HEK293 (cell line): ENCODE results near the gene GSG1L.

Experiments used
- CTCF ChIA-PET: fragments of 350-600 bp; formaldehyde crosslinking; extraction: SDS; loops from one replicate; lab custom pipeline; 2021; ENCODE audit warnings: antibody characterized with exemption; lab: Yijun Ruan, JAX
- POLR2A ChIA-PET: fragments of 300-600 bp; formaldehyde crosslinking; extraction: SDS; loops from one replicate; lab custom pipeline; 2020; ENCODE audit warnings: antibody characterized with exemption, inconsistent platforms; lab: Yijun Ruan, JAX
- H3K27ac ChIP-seq: fragments of 200-500 bp; sonication (Bioruptor generic); 2 replicates; pipeline ENCODE4 v1.5.1; 2014; ENCODE audit warnings: low read depth, low read length, control low read depth, inconsistent platforms; ENCODE audit errors: extremely low read depth
- H3K36me3 ChIP-seq, 2 experiments: fragments of 200-500 bp in 1 of 2; sonication (Bioruptor generic) in 1 of 2; 1 replicate in 1 of 2; 2 replicates in 1 of 2; pipeline ENCODE4 v1.5.1; 2014 to 2017; ENCODE audit warnings: inconsistent platforms in 2 of 2, low read length in 2 of 2; ENCODE audit not compliant: control insufficient read depth in 2 of 2, insufficient read depth in 1 of 2
- H3K4me1 ChIP-seq: fragments of 200-500 bp; sonication (Bioruptor generic); 2 replicates; pipeline ENCODE4 v1.5.1; 2014; ENCODE audit warnings: mild to moderate bottlenecking, low read length, inconsistent platforms; ENCODE audit not compliant: control insufficient read depth, insufficient read depth
- H3K4me3 ChIP-seq: 2 replicates; pipeline ENCODE4 v1.5.1; 2011; ENCODE audit warnings: low read depth, mild to moderate bottlenecking, control low read depth, low read length, moderate library complexity
- H3K9me3 ChIP-seq: fragments of 200-500 bp; sonication (Bioruptor generic); 2 replicates; pipeline ENCODE4 v1.5.1; 2014; ENCODE audit warnings: low read depth, low read length, inconsistent platforms; ENCODE audit not compliant: control insufficient read depth, insufficient read depth
- AEBP2 ChIP-seq: fragments of 450-650 bp; formaldehyde crosslinking; IDR thresholded peaks from 2 replicates; pipeline ENCODE4 v1.5.1; 2016; ENCODE audit warnings: missing biosample characterization, missing genetic modification characterization, borderline replicate concordance
- GLI4 ChIP-seq: fragments of 450-650 bp; formaldehyde crosslinking; IDR thresholded peaks from 2 replicates; pipeline ENCODE4 v1.5.1; 2016; ENCODE audit warnings: missing biosample characterization, missing genetic modification characterization
- PRDM1 ChIP-seq: fragments of 450-650 bp; formaldehyde crosslinking; IDR thresholded peaks from 2 replicates; pipeline ENCODE4; 2016; ENCODE audit warnings: missing biosample characterization, missing genetic modification characterization
- SETDB1 ChIP-seq: IDR thresholded peaks from one replicate; pipeline ENCODE4 v1.6.1; 2017; ENCODE audit warnings: mild to moderate bottlenecking, low read length, moderate library complexity, mixed read lengths; ENCODE audit not compliant: insufficient read length
- ZBTB49 ChIP-seq: fragments of 450-650 bp; formaldehyde crosslinking; IDR thresholded peaks from 2 replicates; pipeline ENCODE4 v1.5.1; 2016; ENCODE audit warnings: missing biosample characterization, missing genetic modification characterization, low read depth
- ZBTB8A ChIP-seq: fragments of 450-650 bp; formaldehyde crosslinking; IDR thresholded peaks from 2 replicates; pipeline ENCODE4 v1.5.1; 2016; ENCODE audit warnings: missing biosample characterization, missing genetic modification characterization
- ZNF16 ChIP-seq: fragments of 450-650 bp; formaldehyde crosslinking; IDR thresholded peaks from 2 replicates; pipeline ENCODE4 v1.5.1; 2016; ENCODE audit warnings: low read depth, missing biosample characterization, missing genetic modification characterization
- ZNF169 ChIP-seq: fragments of 450-650 bp; formaldehyde crosslinking; IDR thresholded peaks from 2 replicates; pipeline ENCODE4 v1.5.1; 2016; ENCODE audit warnings: missing biosample characterization, missing genetic modification characterization
- ZNF202 ChIP-seq: fragments of 450-650 bp; formaldehyde crosslinking; IDR thresholded peaks from 2 replicates; pipeline ENCODE4 v1.5.1; 2016; ENCODE audit warnings: missing biosample characterization, missing genetic modification characterization, borderline replicate concordance
- ZNF221 ChIP-seq: fragments of 450-650 bp; formaldehyde crosslinking; IDR thresholded peaks from 2 replicates; pipeline ENCODE4 v1.5.1; 2017; ENCODE audit warnings: missing biosample characterization, missing genetic modification characterization, borderline replicate concordance
- ZNF266 ChIP-seq: fragments of 450-650 bp; formaldehyde crosslinking; IDR thresholded peaks from 2 replicates; pipeline ENCODE4 v1.5.1; 2016; ENCODE audit warnings: missing biosample characterization, missing genetic modification characterization, low read depth
- ZNF274 ChIP-seq, 2 experiments: fragments of 200-500 bp in 1 of 2; fragments of 450-650 bp in 1 of 2; sonication (Bioruptor generic) in 1 of 2; formaldehyde crosslinking in 1 of 2; IDR thresholded peaks; 2 replicates each; pipeline versions ENCODE4 v1.5.1 to v1.6.1; 2014 to 2016; ENCODE audit warnings: borderline replicate concordance in 1 of 2, inconsistent platforms in 1 of 2, low read length in 1 of 2, missing biosample characterization in 1 of 2, missing genetic modification characterization in 1 of 2
- ZNF311 ChIP-seq: fragments of 450-650 bp; formaldehyde crosslinking; IDR thresholded peaks from 2 replicates; pipeline ENCODE4 v1.5.1; 2017; ENCODE audit warnings: missing biosample characterization, missing genetic modification characterization, borderline replicate concordance
- ZNF324 ChIP-seq: fragments of 450-650 bp; formaldehyde crosslinking; IDR thresholded peaks from 2 replicates; pipeline ENCODE4 v1.5.1; 2016; ENCODE audit warnings: missing biosample characterization, missing genetic modification characterization
- ZNF354C ChIP-seq: fragments of 450-650 bp; formaldehyde crosslinking; IDR thresholded peaks from 2 replicates; pipeline ENCODE4 v1.5.1; 2016; ENCODE audit warnings: missing biosample characterization, missing genetic modification characterization, low read depth, borderline replicate concordance
- ZNF366 ChIP-seq: fragments of 450-650 bp; formaldehyde crosslinking; conservative IDR thresholded peaks from 2 replicates; pipeline ENCODE4 v1.5.1; 2016; ENCODE audit warnings: missing biosample characterization, missing genetic modification characterization
- ZNF404 ChIP-seq: fragments of 450-650 bp; formaldehyde crosslinking; IDR thresholded peaks from 2 replicates; pipeline ENCODE4 v1.5.1; 2017; ENCODE audit warnings: missing biosample characterization, missing genetic modification characterization
- ZNF423 ChIP-seq: fragments of 450-650 bp; formaldehyde crosslinking; IDR thresholded peaks from 2 replicates; pipeline ENCODE4 v1.5.1; 2016; ENCODE audit warnings: missing biosample characterization, missing genetic modification characterization
- ZNF48 ChIP-seq: fragments of 450-650 bp; formaldehyde crosslinking; IDR thresholded peaks from 2 replicates; pipeline ENCODE4 v1.5.1; 2016; ENCODE audit warnings: missing biosample characterization, missing genetic modification characterization
- ZNF596 ChIP-seq: fragments of 450-650 bp; IDR thresholded peaks from 2 replicates; pipeline ENCODE4 v1.5.0; 2018; ENCODE audit warnings: missing biosample characterization, mild to moderate bottlenecking, missing genetic modification characterization, moderate library complexity
- ZNF701 ChIP-seq: fragments of 450-650 bp; formaldehyde crosslinking; IDR thresholded peaks from 2 replicates; pipeline ENCODE4 v1.5.1; 2016; ENCODE audit warnings: missing biosample characterization, missing genetic modification characterization
- ZNF704 ChIP-seq: fragments of 450-650 bp; formaldehyde crosslinking; IDR thresholded peaks from 2 replicates; pipeline ENCODE4 v1.5.1; 2016; ENCODE audit warnings: missing biosample characterization, missing genetic modification characterization
- ZNF776 ChIP-seq: fragments of 450-650 bp; formaldehyde crosslinking; IDR thresholded peaks from 2 replicates; pipeline ENCODE4 v1.5.0; 2017; ENCODE audit warnings: missing biosample characterization, missing genetic modification characterization, borderline replicate concordance
- TF ChIP-seq, protein P1 (sequence below): fragments of 450-650 bp; formaldehyde crosslinking; IDR thresholded peaks from 2 replicates; pipeline ENCODE4 v1.5.1; 2016; ENCODE audit warnings: missing biosample characterization, missing genetic modification characterization
- TF ChIP-seq, protein P2 (sequence below): fragments of 450-650 bp; formaldehyde crosslinking; IDR thresholded peaks from 2 replicates; pipeline ENCODE4 v1.5.1; 2017; ENCODE audit warnings: missing biosample characterization, missing genetic modification characterization

The GSG1L gene

DNA sequence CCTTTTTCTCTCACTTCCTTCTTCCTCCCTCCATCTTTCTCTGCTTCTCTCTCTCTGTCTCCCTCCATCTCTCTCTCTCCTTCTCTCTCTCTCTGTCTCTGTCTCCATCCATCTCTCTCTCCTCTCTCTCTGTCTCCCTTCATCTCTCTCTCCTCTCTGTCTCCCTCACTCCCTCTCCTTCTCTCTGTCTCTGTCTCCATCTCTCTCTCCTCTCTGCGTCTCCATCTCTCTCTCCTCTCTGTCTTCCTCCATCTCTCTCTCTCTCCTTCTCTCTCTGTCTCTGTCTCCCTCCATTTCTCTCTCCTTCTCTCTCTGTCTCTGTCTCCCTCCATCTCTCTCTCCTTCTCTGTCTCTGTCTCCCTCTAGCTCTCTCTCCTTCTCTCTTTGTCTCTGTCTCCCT is 194.1 kb downstream of the GSG1L start:
- no peaks in the 10 kb centered on the region for H3K4me1 ChIP-seq
- ChIA-PET POLR2A (no interaction called here), CTCF (interaction anchor here (0.8 kb wide), 1 partner anchor 228 kb away, joined by 3 read pairs; no protein-coding TSS in a partner anchor)
- no peak overlapping the region for H3K27ac ChIP-seq
- H3K36me3 ChIP-seq = no peaks in the 10 kb centered on the region
- TF ChIP-seq ZNF324 (tag by site-specific recombination) (no peak), ZNF169 (peak; percentile 95), ZNF311 (tag by site-specific recombination) (no peak), ZNF366 (peak; percentile 31), ZBTB49 (tag by site-specific recombination) (no peak), ZNF423 (tag by site-specific recombination) (no peak), ZNF202 (tag by site-specific recombination) (0 out of 2 replicates have a peak, but pooled peaks have one; percentile 19), ZNF274 (IDR thresholded peaks at IDR 0.05; ENCODE audit: low read length) (no peak), ZNF274 (tag by site-specific recombination; IDR thresholded peaks at IDR 0.05; ENCODE audit: borderline replicate concordance) (no peak), ZNF16 (tag by site-specific recombination) (no peak), ZNF701 (tag by site-specific recombination) (no peak), ZNF596 (tag by site-specific recombination) (peak; percentile 85), ZNF266 (tag by site-specific recombination) (no peak), ZNF48 (no peak)
- TF ChIP-seq, protein P1, sequence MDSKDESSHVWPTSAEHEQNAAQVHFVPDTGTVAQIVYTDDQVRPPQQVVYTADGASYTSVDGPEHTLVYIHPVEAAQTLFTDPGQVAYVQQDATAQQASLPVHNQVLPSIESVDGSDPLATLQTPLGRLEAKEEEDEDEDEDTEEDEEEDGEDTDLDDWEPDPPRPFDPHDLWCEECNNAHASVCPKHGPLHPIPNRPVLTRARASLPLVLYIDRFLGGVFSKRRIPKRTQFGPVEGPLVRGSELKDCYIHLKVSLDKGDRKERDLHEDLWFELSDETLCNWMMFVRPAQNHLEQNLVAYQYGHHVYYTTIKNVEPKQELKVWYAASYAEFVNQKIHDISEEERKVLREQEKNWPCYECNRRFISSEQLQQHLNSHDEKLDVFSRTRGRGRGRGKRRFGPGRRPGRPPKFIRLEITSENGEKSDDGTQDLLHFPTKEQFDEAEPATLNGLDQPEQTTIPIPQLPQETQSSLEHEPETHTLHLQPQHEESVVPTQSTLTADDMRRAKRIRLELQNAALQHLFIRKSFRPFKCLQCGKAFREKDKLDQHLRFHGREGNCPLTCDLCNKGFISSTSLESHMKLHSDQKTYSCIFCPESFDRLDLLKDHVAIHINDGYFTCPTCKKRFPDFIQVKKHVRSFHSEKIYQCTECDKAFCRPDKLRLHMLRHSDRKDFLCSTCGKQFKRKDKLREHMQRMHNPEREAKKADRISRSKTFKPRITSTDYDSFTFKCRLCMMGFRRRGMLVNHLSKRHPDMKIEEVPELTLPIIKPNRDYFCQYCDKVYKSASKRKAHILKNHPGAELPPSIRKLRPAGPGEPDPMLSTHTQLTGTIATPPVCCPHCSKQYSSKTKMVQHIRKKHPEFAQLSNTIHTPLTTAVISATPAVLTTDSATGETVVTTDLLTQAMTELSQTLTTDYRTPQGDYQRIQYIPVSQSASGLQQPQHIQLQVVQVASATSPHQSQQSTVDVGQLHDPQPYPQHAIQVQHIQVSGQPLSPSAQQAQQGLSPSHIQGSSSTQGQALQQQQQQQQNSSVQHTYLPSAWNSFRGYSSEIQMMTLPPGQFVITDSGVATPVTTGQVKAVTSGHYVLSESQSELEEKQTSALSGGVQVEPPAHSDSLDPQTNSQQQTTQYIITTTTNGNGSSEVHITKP (tag by site-specific recombination) = no peak
- TF ChIP-seq, protein P2, sequence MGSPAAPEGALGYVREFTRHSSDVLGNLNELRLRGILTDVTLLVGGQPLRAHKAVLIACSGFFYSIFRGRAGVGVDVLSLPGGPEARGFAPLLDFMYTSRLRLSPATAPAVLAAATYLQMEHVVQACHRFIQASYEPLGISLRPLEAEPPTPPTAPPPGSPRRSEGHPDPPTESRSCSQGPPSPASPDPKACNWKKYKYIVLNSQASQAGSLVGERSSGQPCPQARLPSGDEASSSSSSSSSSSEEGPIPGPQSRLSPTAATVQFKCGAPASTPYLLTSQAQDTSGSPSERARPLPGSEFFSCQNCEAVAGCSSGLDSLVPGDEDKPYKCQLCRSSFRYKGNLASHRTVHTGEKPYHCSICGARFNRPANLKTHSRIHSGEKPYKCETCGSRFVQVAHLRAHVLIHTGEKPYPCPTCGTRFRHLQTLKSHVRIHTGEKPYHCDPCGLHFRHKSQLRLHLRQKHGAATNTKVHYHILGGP (tag by site-specific recombination) = no peak
- H3K9me3 ChIP-seq = no peaks in the 10 kb centered on the region
- no peak overlapping the region for H3K4me3 ChIP-seq

DNA sequence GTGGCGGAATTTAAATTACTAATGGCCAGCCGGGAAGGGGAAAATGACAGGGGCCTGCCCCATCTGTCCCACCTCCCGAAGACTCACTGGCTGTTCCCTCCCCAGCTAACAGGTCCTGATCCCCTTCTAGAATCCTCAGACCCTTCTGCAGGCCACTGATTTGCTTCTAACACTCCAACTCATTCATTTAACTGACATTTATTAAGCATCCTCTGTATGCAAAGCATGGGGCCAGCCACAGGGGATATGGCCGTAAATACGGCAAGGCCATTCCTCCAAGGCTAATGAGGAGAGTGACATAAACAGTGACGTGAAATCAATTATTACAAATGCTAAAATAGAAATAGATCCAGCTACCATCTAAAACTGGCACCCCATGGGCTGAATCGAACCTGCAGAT is 195.3 kb downstream of the GSG1L start:
- CTCF ChIA-PET = interaction anchor here (0.5 to 2.4 kb wide), 26 partner anchors 9 to 713 kb away, joined by 3 to 21 read pairs (median 4); no protein-coding TSS in a partner anchor
- TF ChIP-seq AEBP2 (tag by site-specific recombination) (no peak), ZNF274 (IDR thresholded peaks at IDR 0.05; ENCODE audit: low read length) (no peak), ZNF274 (tag by site-specific recombination; IDR thresholded peaks at IDR 0.05; ENCODE audit: borderline replicate concordance) (no peak), GLI4 (tag by site-specific recombination) (no peak), PRDM1 (tag by site-specific recombination) (no peak), ZNF221 (no peak), ZNF404 (tag by site-specific recombination) (no peak), ZNF354C (tag by site-specific recombination) (no peak), ZNF16 (tag by site-specific recombination) (no peak), ZNF704 (tag by site-specific recombination) (no peak), ZNF776 (no peak), ZBTB8A (tag by site-specific recombination) (no peak), SETDB1 (no peak)

More for the DNA sequence above, 195.3 kb downstream of the GSG1L start:
- Histone ChIP-seq H3K36me3 (no peaks in the 10 kb centered on the region), H3K4me1 (no peaks in the 10 kb centered on the region), H3K9me3 (no peaks in the 10 kb centered on the region), H3K27ac (no peak overlapping the region), H3K4me3 (no peak overlapping the region)
- POLR2A ChIA-PET = interaction anchor here (0.7 to 1.3 kb wide), 5 partner anchors 8 to 318 kb away, joined by 3 to 10 read pairs (median 5); partner anchors contain the start of genes GTF3C1 and KATNIP
